KG1 (cell line): ENCODE data around the gene ZFP42.
"Not testable (repeated sequence)": the region's sequence is repeated elsewhere in the genome, so short reads cannot be mapped to it uniquely, and the experiment has no call there.

Experiments used
- DNase-seq: peaks from one replicate; lab custom pipeline; 2025; lab: John Stamatoyannopoulos, UW

ZFP42 gene

GRCh38 chr4:187995322-187996207 lies at the start of gene ZFP42:
ZFP42 (plus strand) TSS chr4:187995771; CDS start chr4:188002808, 7,037 bp downstream.
- no peak for DNase-seq

- DNase-seq = no peak
These were observed 34.4 kb upstream of the ZFP42 start for GRCh38 chr4:187961171-187961570.

GRCh38 chr4:187961961-187962360 lies 33.6 kb upstream of the ZFP42 start:
- DNase-seq = no peak

- no peak for DNase-seq
These were observed 32.6 kb upstream of the ZFP42 start for GRCh38 chr4:187962926-187963325.

GRCh38 chr4:187965726-187966125 lies 29.8 kb upstream of the ZFP42 start:
- no peak for DNase-seq

GRCh38 chr4:187972135-187972534 lies 23.4 kb upstream of the ZFP42 start:
- DNase-seq = no peak

GRCh38 chr4:187983746-187984145 lies 11.8 kb upstream of the ZFP42 start:
- DNase-seq = no peak

- no peak for DNase-seq
These were observed 2.6 kb upstream of the ZFP42 start for GRCh38 chr4:187992971-187993370.

- DNase-seq = no peak
These were observed 1.7 kb upstream of the ZFP42 start for GRCh38 chr4:187993827-187994226.

GRCh38 chr4:187996502-187997177 lies 1.1 kb downstream of the ZFP42 start:
- DNase-seq = no peak

- not testable (repeated sequence) for DNase-seq
These were observed 2.4 kb downstream of the ZFP42 start for GRCh38 chr4:187997991-187998390.

- no peak for DNase-seq
These were observed 3.9 kb downstream of the ZFP42 start for GRCh38 chr4:187999406-187999932.

- DNase-seq = no peak
These were observed 6.8 kb downstream of the ZFP42 start for GRCh38 chr4:188002323-188002722.

- DNase-seq = no peak
These were observed 7.2 kb downstream of the ZFP42 start for GRCh38 chr4:188002751-188003150.

- no peak for DNase-seq
These were observed 10.0 kb downstream of the ZFP42 start for GRCh38 chr4:188005561-188005960.

- no peak for DNase-seq
These were observed 10.8 kb downstream of the ZFP42 start for GRCh38 chr4:188006285-188006848.

- DNase-seq = no peak
These were observed 12.8 kb downstream of the ZFP42 start for GRCh38 chr4:188008377-188008776.

- DNase-seq = no peak
These were observed 16.9 kb downstream of the ZFP42 start for GRCh38 chr4:188012426-188012945.

GRCh38 chr4:188015025-188015940 lies 19.7 kb downstream of the ZFP42 start:
- no peak for DNase-seq

- no peak for DNase-seq
These were observed 21.2 kb downstream of the ZFP42 start for GRCh38 chr4:188016754-188017153.

GRCh38 chr4:188018262-188018661 lies 22.7 kb downstream of the ZFP42 start:
- DNase-seq = no peak
